H1 (cell line): ENCODE results near the gene ATAD3B. TPM values are rescaled to one million over a fixed set of nuclear protein-coding genes. Genes with fewer than 3 reads are reported as not detected.
"Not testable (repeated sequence)": the region's sequence is repeated elsewhere in the genome, so short reads cannot be mapped to it uniquely, and the experiment has no call there.

Source experiments
- CTCF ChIA-PET: fragments of 300-600 bp; sonication (Branson Sonifier 250); formaldehyde crosslinking; loops from one replicate; lab custom pipeline; 2021; ENCODE audit not compliant: partially characterized antibody; lab: Charles Lee
- POLR2A ChIA-PET: fragments of 300-600 bp; sonication (Branson Sonifier 250); formaldehyde crosslinking; loops from one replicate; lab custom pipeline; 2021; ENCODE audit warnings: inconsistent platforms; ENCODE audit not compliant: partially characterized antibody; lab: Charles Lee
- DNase-seq, 2 experiments: peaks; one replicate each; pipeline versions ENCODE4 v3.0.0 to v3.0.0-alpha.2; 2010 to 2022; ENCODE audit warnings: low spot score in 2 of 2, low read depth in 1 of 2, mixed read lengths in 1 of 2
- FAIRE-seq: peaks from 2 replicates; lab custom pipeline; 2011; peaks lifted over from hg19 to GRCh38; lab: Jason Lieb, UNC
- H2AFZ ChIP-seq: 2 replicates; pipeline ENCODE4 v1.8.1; 2012; ENCODE audit warnings: low read length, inconsistent platforms
- H2AK5ac ChIP-seq: 2 replicates; pipeline ENCODE4 v1.6.1; 2013; ENCODE audit warnings: low read depth, low read length
- H2BK120ac ChIP-seq: replicated peaks from 2 replicates; pipeline ENCODE3; 2013; ENCODE audit warnings: low read depth, low read length, inconsistent platforms
- H2BK12ac ChIP-seq: 2 replicates; pipeline ENCODE4 v1.6.1; 2013; ENCODE audit warnings: low read depth, low read length
- H2BK15ac ChIP-seq: 2 replicates; pipeline ENCODE4 v1.6.1; 2013; ENCODE audit warnings: low read length
- H2BK20ac ChIP-seq: 2 replicates; pipeline ENCODE4 v1.6.1; 2013; ENCODE audit warnings: low read length
- H2BK5ac ChIP-seq: 2 replicates; pipeline ENCODE4 v1.6.1; 2013; ENCODE audit warnings: low read depth, low read length
- H3K14ac ChIP-seq: 2 replicates; pipeline ENCODE4 v1.6.1; 2013; ENCODE audit warnings: inconsistent platforms; ENCODE audit not compliant: insufficient read length
- H3K18ac ChIP-seq: 2 replicates; pipeline ENCODE4 v1.6.1; 2013; ENCODE audit warnings: low read length; ENCODE audit errors: extremely low read depth
- H3K23ac ChIP-seq: 2 replicates; pipeline ENCODE4 v1.6.1; 2013; ENCODE audit warnings: inconsistent platforms; ENCODE audit not compliant: insufficient read length
- H3K23me2 ChIP-seq: 2 replicates; pipeline ENCODE4 v1.6.1; 2013; ENCODE audit warnings: low read depth, low read length
- H3K27ac ChIP-seq: 2 replicates; pipeline ENCODE4 v1.6.1; 2011; ENCODE audit warnings: low read depth, low read length, inconsistent platforms
- H3K27me3 ChIP-seq, 4 experiments: replicated peaks in 1 of 4; 1 replicate in 1 of 4; 2 replicates in 3 of 4; pipeline versions ENCODE4 v1.6.1 to v1.8.1; 2011 to 2013; ENCODE audit warnings: low read length in 3 of 4, mild to moderate bottlenecking in 3 of 4, inconsistent platforms in 2 of 4, mixed read lengths in 2 of 4, moderate library complexity in 1 of 4; ENCODE audit not compliant: control insufficient read depth in 3 of 4, insufficient read depth in 3 of 4; ENCODE audit errors: extremely low read depth in 1 of 4
- H3K36me3 ChIP-seq, 4 experiments: 2 replicates each; pipeline versions ENCODE4 v1.6.1 to v1.8.1; 2011 to 2013; ENCODE audit warnings: mild to moderate bottlenecking in 4 of 4, low read length in 3 of 4, moderate library complexity in 2 of 4, control low read depth in 1 of 4, inconsistent platforms in 1 of 4; ENCODE audit not compliant: insufficient read depth in 4 of 4, control insufficient read depth in 2 of 4
- H3K4ac ChIP-seq: replicated peaks from 2 replicates; pipeline ENCODE3; 2013; ENCODE audit warnings: low read length, low read depth, mixed read lengths, inconsistent platforms; ENCODE audit not compliant: insufficient read length
- H3K4me1 ChIP-seq, 4 experiments: replicated peaks in 1 of 4; 1 replicate in 1 of 4; 2 replicates in 3 of 4; pipeline versions ENCODE4 v1.6.1 to v1.8.1; 2011 to 2013; ENCODE audit warnings: low read length in 3 of 4, inconsistent platforms in 2 of 4, mixed read lengths in 1 of 4; ENCODE audit not compliant: insufficient read depth in 4 of 4, control insufficient read depth in 3 of 4
- H3K4me2 ChIP-seq, 2 experiments: 2 replicates each; pipeline versions ENCODE4 v1.6.1 to v1.8.1; 2011 to 2013; ENCODE audit warnings: low read depth in 2 of 2, low read length in 2 of 2, control low read depth in 1 of 2, inconsistent platforms in 1 of 2, mild to moderate bottlenecking in 1 of 2; ENCODE audit not compliant: insufficient read depth in 1 of 2
- H3K4me3 ChIP-seq, 4 experiments: fragments of 200-600, 300-600 bp in 1 of 4; sonication (generic), shearing (Covaris generic), sonication (Bioruptor Twin) in 1 of 4; 2 replicates each; pipeline versions ENCODE4 v1.5.1 to v1.8.1; 2011 to 2016; ENCODE audit warnings: low read length in 4 of 4, low read depth in 3 of 4, control low read depth in 2 of 4, inconsistent platforms in 2 of 4, mild to moderate bottlenecking in 2 of 4, mixed read lengths in 1 of 4, moderate library complexity in 1 of 4; ENCODE audit not compliant: insufficient read depth in 2 of 4; ENCODE audit errors: extremely low read depth in 1 of 4
- H3K56ac ChIP-seq: replicated peaks from 2 replicates; pipeline ENCODE3; 2013; ENCODE audit warnings: low read depth, mild to moderate bottlenecking, mixed read lengths, low read length, inconsistent platforms; ENCODE audit not compliant: insufficient read length
- H3K79me1 ChIP-seq: 2 replicates; pipeline ENCODE4 v1.6.1; 2013; ENCODE audit warnings: low read depth, low read length, control low read depth
- H3K79me2 ChIP-seq, 2 experiments: 2 replicates each; pipeline versions ENCODE4 v1.6.1 to v1.8.1; 2012 to 2013; ENCODE audit warnings: low read length in 2 of 2, mild to moderate bottlenecking in 2 of 2, inconsistent platforms in 1 of 2; ENCODE audit not compliant: insufficient read depth in 2 of 2, control insufficient read depth in 1 of 2
- H3K9ac ChIP-seq, 4 experiments: replicated peaks in 1 of 4; 1 replicate in 1 of 4; 2 replicates in 3 of 4; pipeline versions ENCODE4 v1.6.1 to v1.8.1; 2011 to 2013; ENCODE audit warnings: low read depth in 3 of 4, low read length in 3 of 4, control low read depth in 2 of 4, mild to moderate bottlenecking in 2 of 4, moderate library complexity in 2 of 4, inconsistent platforms in 1 of 4; ENCODE audit errors: extremely low read depth in 1 of 4
- H3K9me3 ChIP-seq, 2 experiments: 2 replicates each; pipeline versions ENCODE4 v1.6.1 to v1.8.1; 2012 to 2013; ENCODE audit warnings: mild to moderate bottlenecking in 2 of 2, moderate library complexity in 2 of 2, control low read depth in 1 of 2, inconsistent platforms in 1 of 2, low read depth in 1 of 2, low read length in 1 of 2, mixed read lengths in 1 of 2; ENCODE audit not compliant: insufficient read depth in 2 of 2
- H4K20me1 ChIP-seq, 2 experiments: replicated peaks in 1 of 2; 2 replicates each; pipeline versions ENCODE3 to v1.8.1; 2011 to 2013; ENCODE audit warnings: inconsistent platforms in 2 of 2, low read length in 2 of 2, mild to moderate bottlenecking in 1 of 2; ENCODE audit not compliant: insufficient read depth in 2 of 2, control insufficient read depth in 1 of 2
- H4K5ac ChIP-seq: 2 replicates; pipeline ENCODE4 v1.6.1; 2013; ENCODE audit warnings: low read length, low read depth, mixed read lengths, inconsistent platforms; ENCODE audit not compliant: insufficient read length
- H4K8ac ChIP-seq: 2 replicates; pipeline ENCODE4 v1.8.0; 2013; ENCODE audit warnings: mild to moderate bottlenecking, moderate library complexity, low read length, inconsistent platforms; ENCODE audit not compliant: insufficient read depth; ENCODE audit errors: extremely low read depth
- H4K91ac ChIP-seq: replicated peaks from 2 replicates; pipeline ENCODE3; 2013; ENCODE audit warnings: low read length, mixed read lengths, inconsistent platforms; ENCODE audit not compliant: insufficient read length
- CTBP2 ChIP-seq: IDR thresholded peaks from 2 replicates; pipeline ENCODE4 v1.7.0; 2011; ENCODE audit warnings: borderline replicate concordance, mild to moderate bottlenecking, moderate library complexity, mixed read lengths, low read length; ENCODE audit not compliant: insufficient read depth, insufficient read length
- CTCF ChIP-seq, 3 experiments: IDR thresholded peaks; 1 replicate in 2 of 3; 2 replicates in 1 of 3; pipeline versions ENCODE4 v1.5.1 to v1.6.1; 2011; ENCODE audit warnings: low read length in 3 of 3, mild to moderate bottlenecking in 3 of 3, inconsistent platforms in 2 of 3, low read depth in 1 of 3, moderate library complexity in 1 of 3; ENCODE audit not compliant: insufficient read depth in 1 of 3; ENCODE audit errors: control extremely low read depth in 1 of 3
- KDM1A ChIP-seq: fragments of 200-600, 300-600 bp; sonication (generic); IDR thresholded peaks from 2 replicates; pipeline ENCODE4 v1.7.1; 2016; ENCODE audit warnings: mild to moderate bottlenecking, low read length, borderline replicate concordance
- NRF1 ChIP-seq: IDR thresholded peaks from 2 replicates; pipeline ENCODE4 v1.6.1; 2011; ENCODE audit warnings: mild to moderate bottlenecking, low read depth, low read length, improper control_type of control experiment
- RXRA ChIP-seq: IDR thresholded peaks from 2 replicates; pipeline ENCODE4 v1.6.1; 2011; ENCODE audit warnings: low read depth, mild to moderate bottlenecking, low read length, moderate library complexity; ENCODE audit not compliant: insufficient read depth
- SUZ12 ChIP-seq: fragments of 200-600 bp; sonication (generic); IDR thresholded peaks from 2 replicates; pipeline ENCODE4 v1.6.1; 2012; ENCODE audit warnings: mild to moderate bottlenecking, inconsistent platforms, low read length, moderate library complexity, mixed read lengths
- WGBS, 2 experiments: shearing (Covaris generic) in 1 of 2; methylation state at CpG; one replicate each; pipeline versions ENCODE4 v1.1.6 to v1.1.7; 2013 to 2015; ENCODE audit warnings: low lambda C conversion rate in 2 of 2, mixed read lengths in 2 of 2, inconsistent platforms in 1 of 2, low coverage in 1 of 2, missing lambda C conversion rate in 1 of 2; ENCODE audit not compliant: insufficient replicate concordance in 2 of 2, insufficient coverage in 1 of 2, insufficient read length in 1 of 2; ENCODE audit errors: extremely low coverage in 1 of 2, missing lambda C conversion rate in 1 of 2; 5-methylcytosine and 5-hydroxymethylcytosine counted together
- polyA plus RNA-seq, 7 experiments: library from polyadenylated mRNA; depleted of rRNA in 3 of 7; stranded (reverse) in 5 of 7; unstranded in 2 of 7; fragments of >200 nt in 5 of 7; fragments of 200-250 nt in 2 of 7; gene quantifications; 1 replicate in 5 of 7; 2 replicates in 1 of 7; 4 replicates in 1 of 7; pipeline versions ENCODE4 v1.2.1 to v1.2.3, GENCODE V29; 2011 to 2013; ENCODE audit warnings: missing spikeins in 2 of 7, mixed read lengths in 2 of 7
- total RNA-seq: library from RNA; stranded (reverse); fragmentation: NEBNext Ultra II Directional; extraction: Animal tissue kit (Norgen Biotek cat#: 25700); gene quantifications from 2 replicates; pipeline ENCODE4 v1.2.1, GENCODE V29; 2021
- TF ChIP-seq, protein P1 (sequence below): IDR thresholded peaks from 2 replicates; pipeline ENCODE4 v1.6.1; 2012; ENCODE audit warnings: inconsistent platforms

ATAD3B gene
- total and polyA plus RNA-seq, 2 of the 8 experiments (the other 6 are each of a cell fraction or from before 2014, with no cell fraction given), result 31.3 to 63.0 TPM

GRCh38 chr1:1517973-1518620 is 46.5 kb downstream of the ATAD3B start (continued):
- TF ChIP-seq CTCF (IDR thresholded peaks at IDR 0.05; ENCODE audit: control extremely low read depth in 1 of 3, insufficient read depth in 1 of 3, low read depth in 1 of 3, low read length in 3 of 3), result no peak
- no peak for TF ChIP-seq RXRA
- TF ChIP-seq KDM1A, result no peak
- no peak for TF ChIP-seq SUZ12
- TF ChIP-seq CTBP2, result no peak
- no peak for TF ChIP-seq NRF1
- TF ChIP-seq, protein P1, sequence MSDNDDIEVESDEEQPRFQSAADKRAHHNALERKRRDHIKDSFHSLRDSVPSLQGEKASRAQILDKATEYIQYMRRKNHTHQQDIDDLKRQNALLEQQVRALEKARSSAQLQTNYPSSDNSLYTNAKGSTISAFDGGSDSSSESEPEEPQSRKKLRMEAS, result no peak

GRCh38 chr1:1518621-1519007 is 47.0 kb downstream of the ATAD3B start:
- H3K4me2 ChIP-seq, H2AFZ ChIP-seq, H3K79me2 ChIP-seq, H3K27me3 ChIP-seq, H3K79me1 ChIP-seq, H3K56ac ChIP-seq, H2BK15ac ChIP-seq, H3K9ac ChIP-seq, FAIRE-seq, H4K91ac ChIP-seq, H3K9me3 ChIP-seq, H2BK5ac ChIP-seq, H2BK120ac ChIP-seq, CTCF ChIA-PET, POLR2A ChIA-PET, H4K20me1 ChIP-seq, H3K14ac ChIP-seq, H3K4me1 ChIP-seq, H3K18ac ChIP-seq, H4K8ac ChIP-seq, H3K4me3 ChIP-seq, H3K23ac ChIP-seq, H2BK12ac ChIP-seq, H2AK5ac ChIP-seq, H2BK20ac ChIP-seq, H3K4ac ChIP-seq, DNase-seq, H3K23me2 ChIP-seq, H4K5ac ChIP-seq, H3K27ac ChIP-seq: not testable (repeated sequence)
- peaks cover 8 to 36% (median 15%) of the 10 kb centered on the region in 4 experiments for H3K36me3 ChIP-seq
- 100% methylated on average over 6 of the region's 19 CpGs; no CpG with 5 or more reads in 1 of the 2 experiments for WGBS, 2 experiments
